ENCODE measurements around the gene LGR5. TPM values are rescaled to one million over a fixed set of nuclear protein-coding genes. Genes with fewer than 3 reads are reported as not detected.

LGR5 gene
- total and polyA plus RNA-seq, 2 donors (not counting 3 experiments of a cell fraction or from before 2014, with no cell fraction given): not detected

DNA sequence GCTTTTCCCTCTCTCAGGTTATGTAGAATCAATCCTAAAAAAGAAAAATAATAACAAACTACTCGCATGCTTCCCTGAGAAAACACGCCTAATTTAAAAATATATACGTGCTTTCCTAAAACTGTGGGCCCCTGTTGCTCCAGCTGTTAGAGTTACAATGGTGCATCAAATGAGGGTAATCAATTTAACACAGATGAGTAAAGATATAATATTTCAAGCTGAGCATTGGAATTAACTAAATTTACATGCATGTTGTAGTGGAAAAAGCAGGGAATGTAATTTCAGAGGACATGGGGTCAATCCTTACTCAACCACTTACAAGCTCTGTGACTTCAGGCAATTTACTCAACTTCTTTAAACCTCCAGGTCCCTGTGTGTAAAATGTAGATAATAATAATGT lies 22.4 kb upstream of the LGR5 start:
- BruUV-seq (replicated peaks): no TSS peak
- H3K27me3 ChIP-seq (ENCODE audit: control insufficient read depth in 2 of 2, insufficient read depth in 2 of 2, low read length in 2 of 2): no peaks in the 10 kb centered on the region
- no peaks in the 10 kb centered on the region for H3K9me3 ChIP-seq (replicated peaks; ENCODE audit: control insufficient read depth, insufficient read depth, low read length)
- CTCF ChIA-PET: interaction anchor here (0.8 to 4.4 kb wide), 3 partner anchors 9 to 330 kb away, joined by 3 to 189 read pairs (median 10); no protein-coding TSS in a partner anchor
- H3K36me3 ChIP-seq (ENCODE audit: control insufficient read depth in 2 of 2, extremely low read depth in 1 of 2, insufficient read depth in 2 of 2, low read length in 2 of 2): no peaks in the 10 kb centered on the region
- TF ChIP-seq GATA2 (IDR thresholded peaks at IDR 0.05; ENCODE audit: insufficient read depth, insufficient read length, low read depth, low read length): no peak
- TF ChIP-seq FOS (IDR thresholded peaks at IDR 0.05; ENCODE audit: borderline replicate concordance, insufficient read depth, low read length): no peak
- no peak for TF ChIP-seq EZH2 (IDR thresholded peaks at IDR 0.05; ENCODE audit: borderline replicate concordance, low read depth, low read length, severe bottlenecking)
- TF ChIP-seq, protein P1, sequence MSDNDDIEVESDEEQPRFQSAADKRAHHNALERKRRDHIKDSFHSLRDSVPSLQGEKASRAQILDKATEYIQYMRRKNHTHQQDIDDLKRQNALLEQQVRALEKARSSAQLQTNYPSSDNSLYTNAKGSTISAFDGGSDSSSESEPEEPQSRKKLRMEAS (IDR thresholded peaks at IDR 0.05; ENCODE audit: insufficient read depth, insufficient read length): no peak
- no peak for TF ChIP-seq POLR2AphosphoS5 (IDR thresholded peaks at IDR 0.05; ENCODE audit: insufficient read depth, low read depth, low read length)
- TF ChIP-seq POLR2A (IDR thresholded peaks at IDR 0.05; ENCODE audit: low read depth, low read length): no peak
- no peak for TF ChIP-seq MYC (IDR thresholded peaks at IDR 0.05; ENCODE audit: low read depth, low read length)
- no peak for TF ChIP-seq CTCF (IDR thresholded peaks at IDR 0.05; ENCODE audit: extremely low read depth in 1 of 2, insufficient read depth in 1 of 2, low read depth in 1 of 2, low read length in 2 of 2)
- no peak for TF ChIP-seq JUN (IDR thresholded peaks at IDR 0.05; ENCODE audit: borderline replicate concordance, insufficient read depth, insufficient read length, low read depth)
- no peak overlapping the region for H3K27ac ChIP-seq (ENCODE audit: insufficient read depth, low read depth, low read length)
- no peaks in the 10 kb centered on the region for H3K79me2 ChIP-seq (ENCODE audit: control insufficient read depth, insufficient read depth, low read length)
- H3K4me1 ChIP-seq (ENCODE audit: control insufficient read depth, extremely low read depth, insufficient read depth, low read length): no peaks in the 10 kb centered on the region
- H3K4me3 ChIP-seq (replicated peaks in 1 of 3; ENCODE audit: insufficient read depth in 1 of 3, low read depth in 1 of 3, low read length in 3 of 3): no peak overlapping the region
- POLR2A ChIA-PET: no interaction called here
- FAIRE-seq (no peak), DNase-seq (ENCODE audit: low read depth, low spot score) (no peak)
- no peaks in the 10 kb centered on the region for H4K20me1 ChIP-seq (replicated peaks; ENCODE audit: control insufficient read depth, extremely low read depth, insufficient read depth, low read length)
- no peak overlapping the region for H3K4me2 ChIP-seq (ENCODE audit: insufficient read depth, low read length)
- H3K9me1 ChIP-seq (replicated peaks; ENCODE audit: control insufficient read depth, extremely low read depth, insufficient read depth, low read length): no peaks in the 10 kb centered on the region
- H2AFZ ChIP-seq (ENCODE audit: low read depth, low read length): no peak overlapping the region
- dilution Hi-C loops (cut with MboI; ENCODE audit: extremely low pct_ligation_motif_present, low sequenced_read_pairs) (no loop called here), intact Hi-C loops (cut with micrococcal nuclease) (no loop called here)
- H3K9ac ChIP-seq (replicated peaks; ENCODE audit: extremely low read depth, insufficient read depth, low read length): no peak overlapping the region

All from endothelial cell of umbilical vein (primary cell).